HCT116 (cell line): ENCODE results near the gene STAU1.

ENCODE experiments used
- CEBPB ChIP-seq: IDR thresholded peaks from 2 replicates; pipeline ENCODE4 v1.6.1; 2012; ENCODE audit warnings: low read depth
- EGR1 ChIP-seq: IDR thresholded peaks from 2 replicates; pipeline ENCODE4 v1.6.1; 2012; ENCODE audit warnings: low read depth
- EZH2 ChIP-seq: fragments of 200-600 bp; sonication (generic); IDR thresholded peaks from 2 replicates; pipeline ENCODE4 v1.6.1; 2017; ENCODE audit warnings: antibody characterized with exemption, mixed run types
- EZH2phosphoT487 ChIP-seq: fragments of 200-600 bp; IDR thresholded peaks from 2 replicates; pipeline ENCODE4 v1.6.1; 2018; ENCODE audit warnings: antibody characterized with exemption, borderline replicate concordance
- JUND ChIP-seq: IDR thresholded peaks from 2 replicates; pipeline ENCODE4 v1.6.1; 2012
- POLR2A ChIP-seq: IDR thresholded peaks from 2 replicates; pipeline ENCODE4 v1.7.0; 2011; ENCODE audit warnings: borderline replicate concordance; ENCODE audit not compliant: insufficient read depth, insufficient read length; ENCODE audit errors: extremely low read depth
- POLR2AphosphoS5 ChIP-seq: IDR thresholded peaks from 2 replicates; pipeline ENCODE4 v1.6.1; 2011; ENCODE audit warnings: mild to moderate bottlenecking, low read depth, low read length, moderate library complexity
- RAD21 ChIP-seq: IDR thresholded peaks from 2 replicates; pipeline ENCODE4 v1.6.1; 2012; ENCODE audit warnings: low read depth, mild to moderate bottlenecking
- ZNF274 ChIP-seq: fragments of 200-500 bp; sonication (Bioruptor generic); IDR thresholded peaks from 2 replicates; pipeline ENCODE4 v1.6.1; 2014; ENCODE audit warnings: mild to moderate bottlenecking, low read depth, low read length, inconsistent platforms
- TF ChIP-seq, protein P1 (sequence below), 3 experiments: fragments of 200-600 bp in 1 of 3; sonication (generic) in 1 of 3; IDR thresholded peaks in 2 of 3; conservative IDR thresholded peaks in 1 of 3; 2 replicates each; pipeline ENCODE4 v1.5.1; 2012 to 2017; ENCODE audit warnings: low read depth in 2 of 3, low read length in 2 of 3, antibody characterized with exemption in 1 of 3, borderline replicate concordance in 1 of 3, control low read depth in 1 of 3, mild to moderate bottlenecking in 1 of 3, mixed read lengths in 1 of 3, mixed run types in 1 of 3, moderate library complexity in 1 of 3; ENCODE audit not compliant: insufficient read depth in 1 of 3
- TF ChIP-seq, protein P2 (sequence below): IDR thresholded peaks from 2 replicates; pipeline ENCODE4 v1.6.1; 2012
- TF ChIP-seq, protein P3 (sequence below): IDR thresholded peaks from 2 replicates; pipeline ENCODE4 v1.6.1; 2012; ENCODE audit warnings: low read depth

DNA sequence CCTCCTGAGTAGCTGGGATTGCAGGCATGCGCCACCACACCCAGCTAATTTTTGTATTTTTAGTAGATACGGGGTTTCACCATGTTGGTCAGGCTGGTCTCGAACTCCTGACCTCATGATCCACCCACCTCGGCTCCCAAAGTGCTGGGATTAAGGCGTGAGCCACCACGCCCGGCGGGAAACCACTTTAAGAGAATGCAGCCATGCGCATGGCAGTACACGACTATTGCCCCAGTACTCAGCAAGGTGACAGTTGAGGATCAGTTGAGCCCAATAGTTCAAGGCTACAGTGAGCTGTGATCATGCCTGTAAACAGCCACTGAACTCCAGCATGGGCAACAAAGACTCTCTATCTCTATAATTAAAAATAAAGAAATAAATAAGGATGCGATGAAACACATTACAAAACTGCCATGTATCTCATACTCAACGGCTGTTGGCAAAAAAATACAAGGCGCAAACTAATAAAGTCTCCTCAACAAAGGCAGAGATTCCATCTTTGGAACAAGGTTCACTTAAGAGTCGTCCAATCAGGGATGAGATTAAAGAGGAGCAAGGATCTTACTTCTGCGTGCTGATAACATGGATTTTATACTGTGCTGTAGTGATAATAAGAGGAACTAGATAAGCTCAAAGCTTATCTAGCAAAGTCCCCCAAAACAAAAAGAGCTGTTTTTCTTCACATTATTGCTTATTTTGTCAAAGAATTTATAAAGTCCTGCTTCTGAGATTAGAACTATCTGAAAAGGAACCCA is 51.1 kb downstream of the STAU1 start:
- TF ChIP-seq EGR1, result no peak
- TF ChIP-seq, protein P1, sequence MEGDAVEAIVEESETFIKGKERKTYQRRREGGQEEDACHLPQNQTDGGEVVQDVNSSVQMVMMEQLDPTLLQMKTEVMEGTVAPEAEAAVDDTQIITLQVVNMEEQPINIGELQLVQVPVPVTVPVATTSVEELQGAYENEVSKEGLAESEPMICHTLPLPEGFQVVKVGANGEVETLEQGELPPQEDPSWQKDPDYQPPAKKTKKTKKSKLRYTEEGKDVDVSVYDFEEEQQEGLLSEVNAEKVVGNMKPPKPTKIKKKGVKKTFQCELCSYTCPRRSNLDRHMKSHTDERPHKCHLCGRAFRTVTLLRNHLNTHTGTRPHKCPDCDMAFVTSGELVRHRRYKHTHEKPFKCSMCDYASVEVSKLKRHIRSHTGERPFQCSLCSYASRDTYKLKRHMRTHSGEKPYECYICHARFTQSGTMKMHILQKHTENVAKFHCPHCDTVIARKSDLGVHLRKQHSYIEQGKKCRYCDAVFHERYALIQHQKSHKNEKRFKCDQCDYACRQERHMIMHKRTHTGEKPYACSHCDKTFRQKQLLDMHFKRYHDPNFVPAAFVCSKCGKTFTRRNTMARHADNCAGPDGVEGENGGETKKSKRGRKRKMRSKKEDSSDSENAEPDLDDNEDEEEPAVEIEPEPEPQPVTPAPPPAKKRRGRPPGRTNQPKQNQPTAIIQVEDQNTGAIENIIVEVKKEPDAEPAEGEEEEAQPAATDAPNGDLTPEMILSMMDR (IDR thresholded peaks at IDR 0.05 in 2 of 3, conservative IDR thresholded peaks at IDR 0.05 in 1 of 3; ENCODE audit: borderline replicate concordance in 1 of 3, insufficient read depth in 1 of 3, low read depth in 2 of 3, low read length in 2 of 3), result no peak
- TF ChIP-seq CEBPB, result no peak
- TF ChIP-seq POLR2A, result no peak
- TF ChIP-seq POLR2AphosphoS5, result no peak
- no peak for TF ChIP-seq ZNF274
- no peak for TF ChIP-seq EZH2
- TF ChIP-seq, protein P2, sequence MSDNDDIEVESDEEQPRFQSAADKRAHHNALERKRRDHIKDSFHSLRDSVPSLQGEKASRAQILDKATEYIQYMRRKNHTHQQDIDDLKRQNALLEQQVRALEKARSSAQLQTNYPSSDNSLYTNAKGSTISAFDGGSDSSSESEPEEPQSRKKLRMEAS, result no peak
- TF ChIP-seq, protein P3, sequence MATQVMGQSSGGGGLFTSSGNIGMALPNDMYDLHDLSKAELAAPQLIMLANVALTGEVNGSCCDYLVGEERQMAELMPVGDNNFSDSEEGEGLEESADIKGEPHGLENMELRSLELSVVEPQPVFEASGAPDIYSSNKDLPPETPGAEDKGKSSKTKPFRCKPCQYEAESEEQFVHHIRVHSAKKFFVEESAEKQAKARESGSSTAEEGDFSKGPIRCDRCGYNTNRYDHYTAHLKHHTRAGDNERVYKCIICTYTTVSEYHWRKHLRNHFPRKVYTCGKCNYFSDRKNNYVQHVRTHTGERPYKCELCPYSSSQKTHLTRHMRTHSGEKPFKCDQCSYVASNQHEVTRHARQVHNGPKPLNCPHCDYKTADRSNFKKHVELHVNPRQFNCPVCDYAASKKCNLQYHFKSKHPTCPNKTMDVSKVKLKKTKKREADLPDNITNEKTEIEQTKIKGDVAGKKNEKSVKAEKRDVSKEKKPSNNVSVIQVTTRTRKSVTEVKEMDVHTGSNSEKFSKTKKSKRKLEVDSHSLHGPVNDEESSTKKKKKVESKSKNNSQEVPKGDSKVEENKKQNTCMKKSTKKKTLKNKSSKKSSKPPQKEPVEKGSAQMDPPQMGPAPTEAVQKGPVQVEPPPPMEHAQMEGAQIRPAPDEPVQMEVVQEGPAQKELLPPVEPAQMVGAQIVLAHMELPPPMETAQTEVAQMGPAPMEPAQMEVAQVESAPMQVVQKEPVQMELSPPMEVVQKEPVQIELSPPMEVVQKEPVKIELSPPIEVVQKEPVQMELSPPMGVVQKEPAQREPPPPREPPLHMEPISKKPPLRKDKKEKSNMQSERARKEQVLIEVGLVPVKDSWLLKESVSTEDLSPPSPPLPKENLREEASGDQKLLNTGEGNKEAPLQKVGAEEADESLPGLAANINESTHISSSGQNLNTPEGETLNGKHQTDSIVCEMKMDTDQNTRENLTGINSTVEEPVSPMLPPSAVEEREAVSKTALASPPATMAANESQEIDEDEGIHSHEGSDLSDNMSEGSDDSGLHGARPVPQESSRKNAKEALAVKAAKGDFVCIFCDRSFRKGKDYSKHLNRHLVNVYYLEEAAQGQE, result no peak
- no peak for TF ChIP-seq RAD21
- no peak for TF ChIP-seq EZH2phosphoT487
- TF ChIP-seq JUND, result no peak
